T-helper 22 cell (primary cell): ENCODE measurements around the gene PMEPA1.

Source experiments
- DNase-seq: peaks from one replicate; pipeline ENCODE4 v3.0.0-alpha.2; 2020; ENCODE audit warnings: low read depth

The PMEPA1 gene

GRCh38 chr20:57660922-57661745, 48.7 kb downstream of the PMEPA1 start:
- DNase-seq = no peak

GRCh38 chr20:57660181-57660921, 49.5 kb downstream of the PMEPA1 start:
- DNase-seq = no peak

GRCh38 chr20:57659517-57660180, 50.2 kb downstream of the PMEPA1 start:
- no peak for DNase-seq

- DNase-seq = no peak
Measured at GRCh38 chr20:57658833-57659516, 50.8 kb downstream of the PMEPA1 start.

- DNase-seq = no peak
Measured at GRCh38 chr20:57658447-57658832, 51.4 kb downstream of the PMEPA1 start.

- no peak for DNase-seq
Measured at GRCh38 chr20:57657535-57658446, 52.0 kb downstream of the PMEPA1 start.

DNA sequence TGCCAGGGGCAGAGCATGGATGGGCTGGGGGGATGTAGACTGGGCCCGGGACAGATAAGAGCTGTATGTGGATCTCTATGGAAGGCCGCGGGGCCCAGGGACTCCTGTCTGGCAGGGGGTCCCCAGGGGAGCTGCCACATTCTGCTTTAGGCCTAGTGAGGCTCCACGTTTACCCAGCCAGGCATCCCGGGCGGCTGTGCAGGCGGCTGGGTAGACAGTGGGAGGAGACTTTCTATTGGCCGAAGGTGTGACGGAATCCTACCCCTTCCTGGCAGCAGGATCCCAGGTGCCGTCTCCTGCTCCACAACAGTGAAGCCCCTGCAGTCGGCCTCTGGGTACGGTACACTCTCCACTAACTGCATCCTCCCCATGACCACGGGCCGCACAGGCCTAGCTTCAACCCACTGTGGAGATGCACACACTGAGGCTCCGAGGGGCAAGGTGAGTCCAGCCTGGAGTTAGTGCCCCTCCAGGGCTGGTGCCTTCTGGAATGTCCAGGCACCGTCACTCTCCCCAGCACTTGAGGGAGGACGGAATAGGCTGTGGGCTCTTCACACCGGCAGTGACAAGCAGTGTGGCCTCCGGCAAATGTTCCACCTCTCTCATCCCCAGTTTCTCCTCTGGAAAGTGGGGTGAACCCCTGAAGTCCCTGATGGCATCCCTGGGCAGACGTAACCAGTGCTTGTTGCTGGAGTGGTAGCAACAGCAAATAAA, 52.8 kb downstream of the PMEPA1 start:
- DNase-seq = no peak

DNA sequence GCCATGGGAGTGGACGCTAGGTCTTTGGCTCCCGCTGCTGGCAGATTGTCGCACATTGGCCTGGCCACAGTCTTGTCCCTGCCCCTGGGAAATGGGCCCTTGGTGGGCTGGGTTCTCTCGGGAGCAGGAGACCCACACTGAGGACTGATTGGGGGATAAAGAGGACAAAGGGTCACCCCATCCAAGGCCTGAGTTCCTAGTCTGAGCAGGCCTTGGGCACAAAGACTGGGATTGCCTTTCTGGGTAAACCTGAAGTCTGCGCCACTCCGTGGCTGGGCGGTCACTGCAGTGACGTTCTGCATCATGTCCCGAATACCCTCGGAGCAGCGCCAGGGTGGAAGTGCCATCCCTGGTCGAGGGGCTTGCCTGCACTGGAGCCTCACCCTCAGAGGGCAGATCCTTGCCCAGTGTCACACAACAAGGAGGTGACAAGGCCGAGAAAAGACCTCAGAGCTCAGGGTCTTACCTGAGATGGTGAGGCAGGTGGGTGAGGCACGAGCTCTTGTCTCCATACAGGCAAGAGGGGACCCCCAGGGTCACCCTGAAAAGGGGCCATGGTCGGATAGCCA, 53.5 kb downstream of the PMEPA1 start:
- no peak for DNase-seq

GRCh38 chr20:57655809-57656155, 54.0 kb downstream of the PMEPA1 start:
- no peak for DNase-seq

GRCh38 chr20:57654998-57655808, 54.6 kb downstream of the PMEPA1 start:
- DNase-seq = no peak

- DNase-seq = no peak
Measured at GRCh38 chr20:57654363-57654997, 55.3 kb downstream of the PMEPA1 start.

DNA sequence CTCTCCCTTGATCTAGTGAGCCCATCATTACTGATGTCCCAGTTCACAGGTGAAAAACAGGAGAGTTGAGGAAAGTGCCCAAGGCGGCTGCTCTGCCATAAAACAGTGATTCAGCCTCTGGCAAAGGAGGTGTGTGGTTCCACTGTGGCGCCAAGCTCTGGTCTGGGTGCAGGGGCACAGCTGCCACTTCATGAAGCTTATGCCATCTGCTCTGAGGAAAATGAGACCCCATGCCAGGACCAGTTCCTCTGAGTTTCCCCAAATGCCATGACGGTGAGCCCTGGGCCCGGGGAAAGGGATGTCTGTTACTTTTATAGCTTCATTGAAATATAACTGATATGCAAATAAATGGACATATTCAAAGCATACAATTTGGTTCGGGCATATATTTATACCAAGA, 55.9 kb downstream of the PMEPA1 start:
- no peak for DNase-seq

DNA sequence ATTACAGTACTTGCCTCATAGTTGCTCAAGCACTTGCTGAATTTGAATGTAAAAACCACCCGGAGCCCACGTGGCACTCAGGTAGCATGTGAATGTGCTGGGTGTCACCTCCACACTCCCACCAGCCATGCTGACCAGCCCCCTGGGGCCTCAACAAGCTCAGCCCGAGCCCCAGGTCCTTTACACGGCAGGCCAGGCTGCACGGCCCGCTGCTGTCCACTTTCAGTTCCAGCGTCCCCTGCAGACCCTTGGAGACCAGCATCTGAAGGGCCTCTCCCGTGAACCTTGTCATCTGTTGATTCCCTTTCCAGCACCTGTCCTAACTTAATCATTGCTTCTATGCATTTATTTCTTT, 56.3 kb downstream of the PMEPA1 start:
- DNase-seq = no peak

GRCh38 chr20:57652606-57653545, 56.9 kb downstream of the PMEPA1 start:
- no peak for DNase-seq

DNA sequence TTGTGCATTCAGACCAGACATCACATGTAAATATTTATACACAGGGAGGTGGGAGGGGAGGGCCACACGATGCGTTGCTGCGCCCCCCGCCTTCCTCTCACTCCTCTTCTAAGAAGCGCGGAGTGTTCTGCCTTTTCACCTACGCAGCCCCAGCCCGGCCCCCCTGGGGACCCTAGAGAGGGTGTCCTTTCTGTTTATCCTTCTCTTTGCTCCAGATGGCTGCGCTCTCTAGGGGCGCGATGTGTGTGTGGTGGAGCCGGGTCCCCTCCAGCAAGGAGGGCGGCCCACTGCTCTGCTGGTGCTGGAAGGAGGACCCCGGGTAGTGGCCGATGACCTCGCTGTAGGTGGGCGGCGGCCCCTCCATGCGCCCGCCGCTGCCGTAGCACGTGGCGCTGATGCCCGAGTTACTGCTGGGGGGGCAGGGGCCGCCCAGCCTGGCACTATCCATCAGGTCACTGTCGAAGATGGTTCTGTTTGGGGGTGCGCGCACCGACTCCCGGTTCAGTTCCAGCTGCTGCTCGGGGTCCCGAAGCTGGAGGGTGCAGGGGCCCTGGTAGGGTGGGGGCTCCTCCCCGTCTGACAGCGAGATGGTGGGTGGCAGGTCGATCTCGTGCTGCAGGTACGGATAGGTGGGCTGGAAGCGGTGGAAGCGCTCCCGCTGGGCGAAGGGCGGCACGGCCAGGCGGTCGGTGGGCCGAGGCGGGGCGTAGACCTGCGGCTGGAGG, 57.8 kb downstream of the PMEPA1 start:
- no peak for DNase-seq

- DNase-seq = no peak
Measured at GRCh38 chr20:57650756-57651483, 58.9 kb downstream of the PMEPA1 start.

GRCh38 chr20:57650266-57650665, 59.5 kb downstream of the PMEPA1 start:
- no peak for DNase-seq
